Fibroblast of lung (primary cell): Measurements from ENCODE around the gene RNF150. TPM values are rescaled to one million over a fixed set of nuclear protein-coding genes. Genes with fewer than 3 reads are reported as not detected.

ENCODE experiments used
- DNase-seq, 2 donors: peaks; one replicate each; pipeline versions ENCODE4 v3.0.0 to v3.0.0-alpha.2; 2010; ENCODE audit warnings: low read depth in 2 of 2
- H2AFZ ChIP-seq: 2 replicates; pipeline ENCODE4 v1.5.1; 2012; ENCODE audit warnings: low read length, control low read depth, inconsistent platforms
- H3K27ac ChIP-seq: 2 replicates; pipeline ENCODE4 v1.5.1; 2011; ENCODE audit warnings: low read length, control low read depth; ENCODE audit not compliant: insufficient read depth
- H3K27me3 ChIP-seq: 2 replicates; pipeline ENCODE4 v1.5.1; 2011; ENCODE audit warnings: mild to moderate bottlenecking, low read length; ENCODE audit not compliant: control insufficient read depth, insufficient read depth
- H3K36me3 ChIP-seq: 2 replicates; pipeline ENCODE4 v1.5.1; 2011; ENCODE audit warnings: low read length; ENCODE audit not compliant: control insufficient read depth, insufficient read depth
- H3K4me1 ChIP-seq: 2 replicates; pipeline ENCODE4 v1.5.1; 2011; ENCODE audit warnings: low read length; ENCODE audit not compliant: control insufficient read depth, insufficient read depth; ENCODE audit errors: extremely low read depth
- H3K4me2 ChIP-seq: 2 replicates; pipeline ENCODE4 v1.5.1; 2011; ENCODE audit warnings: low read length, control low read depth; ENCODE audit not compliant: insufficient read depth; ENCODE audit errors: extremely low read depth
- H3K4me3 ChIP-seq, 4 experiments: fragments of 200-600 bp in 1 of 4; sonication (generic) in 1 of 4; replicated peaks in 1 of 4; 2 replicates each; pipeline ENCODE4 v1.5.1; 2011 to 2016; ENCODE audit warnings: low read length in 4 of 4, low read depth in 3 of 4, mild to moderate bottlenecking in 3 of 4, control low read depth in 2 of 4, inconsistent platforms in 1 of 4, mixed read lengths in 1 of 4; ENCODE audit not compliant: insufficient read depth in 1 of 4; ENCODE audit errors: control extremely low read depth in 1 of 4
- H3K79me2 ChIP-seq: 2 replicates; pipeline ENCODE4 v1.5.1; 2012; ENCODE audit warnings: mild to moderate bottlenecking, low read length, inconsistent platforms; ENCODE audit not compliant: control insufficient read depth, insufficient read depth
- H3K9ac ChIP-seq: 2 replicates; pipeline ENCODE4 v1.5.1; 2011; ENCODE audit warnings: mild to moderate bottlenecking, low read length, control low read depth; ENCODE audit not compliant: insufficient read depth
- H3K9me3 ChIP-seq: 2 replicates; pipeline ENCODE4 v1.5.1; 2012; ENCODE audit warnings: low read depth, low read length; ENCODE audit not compliant: control insufficient read depth, insufficient read depth
- H4K20me1 ChIP-seq: 2 replicates; pipeline ENCODE4 v1.5.1; 2011; ENCODE audit warnings: low read length; ENCODE audit not compliant: control insufficient read depth, insufficient read depth; ENCODE audit errors: extremely low read depth
- EZH2 ChIP-seq: IDR thresholded peaks from 2 replicates; pipeline ENCODE4 v1.5.1; 2012; ENCODE audit warnings: low read length, control low read depth, mild to moderate bottlenecking; ENCODE audit errors: missing control alignments
- polyA plus RNA-seq, 2 donors: library from polyadenylated mRNA; depleted of rRNA in 1 of 2; stranded (reverse) in 1 of 2; unstranded in 1 of 2; fragments of >200 nt; gene quantifications; 2 replicates each; pipeline ENCODE4 v1.2.1, GENCODE V29; 2011 to 2012; ENCODE audit warnings: missing spikeins in 1 of 2
- total RNA-seq: library from RNA; depleted of rRNA; stranded (reverse); fragments of >200 nt; gene quantifications from 2 replicates; pipeline ENCODE4 v1.2.1, GENCODE V29; 2014
- TF ChIP-seq, protein P1 (sequence below), 2 donors: IDR thresholded peaks in 1 of 2; conservative IDR thresholded peaks in 1 of 2; 1 replicate in 1 of 2; 2 replicates in 1 of 2; pipeline ENCODE4 v1.5.1; 2011 to 2012; ENCODE audit warnings: low read length in 2 of 2, control low read depth in 1 of 2, inconsistent platforms in 1 of 2, low read depth in 1 of 2, mild to moderate bottlenecking in 1 of 2

Gene RNF150
- total and polyA plus RNA-seq, 2 donors (not counting 1 experiment from before 2014, with no cell fraction given), result 0.66 to 5.6 TPM

DNA sequence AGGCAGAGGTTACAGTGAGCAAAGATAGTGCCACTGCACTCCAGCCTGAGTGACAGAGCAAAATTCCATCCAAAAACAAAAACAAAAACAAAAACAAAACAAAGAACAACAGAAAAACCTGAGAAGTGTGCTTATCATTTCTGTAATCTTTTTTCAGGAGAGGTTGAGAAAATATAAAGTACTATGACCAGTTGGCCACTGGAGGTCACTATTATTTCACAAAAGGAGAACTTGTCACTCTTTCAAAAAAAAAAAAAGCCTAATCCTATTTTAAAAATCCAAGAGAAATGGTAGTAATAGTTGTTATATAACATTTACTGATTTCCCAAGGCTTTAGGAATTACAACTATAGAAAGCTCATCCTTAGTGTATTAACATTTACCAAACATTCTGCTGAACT, 24.9 kb upstream of the RNF150 start:
- H3K4me1 ChIP-seq, result no peaks in the 10 kb centered on the region
- H3K9ac ChIP-seq, result no peak overlapping the region
- H3K9me3 ChIP-seq, result no peaks in the 10 kb centered on the region
- DNase-seq, result peak; percentile 37 to 66
- no peak overlapping the region for H3K4me3 ChIP-seq
- H2AFZ ChIP-seq, result no peak overlapping the region
- no peak for TF ChIP-seq EZH2
- TF ChIP-seq, protein P1, sequence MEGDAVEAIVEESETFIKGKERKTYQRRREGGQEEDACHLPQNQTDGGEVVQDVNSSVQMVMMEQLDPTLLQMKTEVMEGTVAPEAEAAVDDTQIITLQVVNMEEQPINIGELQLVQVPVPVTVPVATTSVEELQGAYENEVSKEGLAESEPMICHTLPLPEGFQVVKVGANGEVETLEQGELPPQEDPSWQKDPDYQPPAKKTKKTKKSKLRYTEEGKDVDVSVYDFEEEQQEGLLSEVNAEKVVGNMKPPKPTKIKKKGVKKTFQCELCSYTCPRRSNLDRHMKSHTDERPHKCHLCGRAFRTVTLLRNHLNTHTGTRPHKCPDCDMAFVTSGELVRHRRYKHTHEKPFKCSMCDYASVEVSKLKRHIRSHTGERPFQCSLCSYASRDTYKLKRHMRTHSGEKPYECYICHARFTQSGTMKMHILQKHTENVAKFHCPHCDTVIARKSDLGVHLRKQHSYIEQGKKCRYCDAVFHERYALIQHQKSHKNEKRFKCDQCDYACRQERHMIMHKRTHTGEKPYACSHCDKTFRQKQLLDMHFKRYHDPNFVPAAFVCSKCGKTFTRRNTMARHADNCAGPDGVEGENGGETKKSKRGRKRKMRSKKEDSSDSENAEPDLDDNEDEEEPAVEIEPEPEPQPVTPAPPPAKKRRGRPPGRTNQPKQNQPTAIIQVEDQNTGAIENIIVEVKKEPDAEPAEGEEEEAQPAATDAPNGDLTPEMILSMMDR (conservative IDR thresholded peaks at IDR 0.05 in 1 of 2, IDR thresholded peaks at IDR 0.05 in 1 of 2; ENCODE audit: low read depth in 1 of 2, low read length in 2 of 2), result peak in 1 of 2 donors; percentile 33
- no peaks in the 10 kb centered on the region for H3K36me3 ChIP-seq
- H3K4me2 ChIP-seq, result no peak overlapping the region
- no peaks in the 10 kb centered on the region for H4K20me1 ChIP-seq
- H3K27ac ChIP-seq, result no peak overlapping the region
- H3K79me2 ChIP-seq, result no peaks in the 10 kb centered on the region
- H3K27me3 ChIP-seq, result no peaks in the 10 kb centered on the region

DNA sequence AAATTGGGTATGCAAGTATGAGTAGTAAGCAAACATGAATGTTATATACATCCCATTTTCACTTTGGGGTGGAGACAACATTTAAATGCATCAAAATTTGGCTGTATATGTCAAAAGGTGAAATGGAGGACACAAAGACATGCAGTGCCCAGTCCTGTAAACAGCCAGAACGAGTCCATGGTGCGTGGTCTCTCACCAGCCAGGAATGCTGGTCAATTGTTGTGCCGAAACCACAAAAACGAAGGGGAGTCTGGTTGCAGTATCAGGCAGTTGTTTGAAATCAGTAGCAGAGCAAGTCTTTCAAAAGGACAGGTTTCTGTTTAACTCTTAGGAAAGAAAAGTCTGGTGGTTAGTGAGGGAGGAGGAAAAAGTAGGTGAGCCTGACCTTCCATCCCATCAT, 22.3 kb upstream of the RNF150 start:
- Histone ChIP-seq H3K27me3 (no peaks in the 10 kb centered on the region), H3K4me2 (no peak overlapping the region), H3K27ac (no peak overlapping the region), H3K9me3 (no peaks in the 10 kb centered on the region), H3K9ac (no peak overlapping the region), H3K4me3 (no peak overlapping the region), H3K36me3 (no peaks in the 10 kb centered on the region), H3K79me2 (no peaks in the 10 kb centered on the region), H4K20me1 (no peaks in the 10 kb centered on the region), H3K4me1 (no peaks in the 10 kb centered on the region), H2AFZ (no peak overlapping the region)
- DNase-seq, result peak in 1 of 2 donors; percentile 90
- TF ChIP-seq, protein P1 (conservative IDR thresholded peaks at IDR 0.05 in 1 of 2, IDR thresholded peaks at IDR 0.05 in 1 of 2; ENCODE audit: low read depth in 1 of 2, low read length in 2 of 2), result no peak
- TF ChIP-seq EZH2, result no peak

DNA sequence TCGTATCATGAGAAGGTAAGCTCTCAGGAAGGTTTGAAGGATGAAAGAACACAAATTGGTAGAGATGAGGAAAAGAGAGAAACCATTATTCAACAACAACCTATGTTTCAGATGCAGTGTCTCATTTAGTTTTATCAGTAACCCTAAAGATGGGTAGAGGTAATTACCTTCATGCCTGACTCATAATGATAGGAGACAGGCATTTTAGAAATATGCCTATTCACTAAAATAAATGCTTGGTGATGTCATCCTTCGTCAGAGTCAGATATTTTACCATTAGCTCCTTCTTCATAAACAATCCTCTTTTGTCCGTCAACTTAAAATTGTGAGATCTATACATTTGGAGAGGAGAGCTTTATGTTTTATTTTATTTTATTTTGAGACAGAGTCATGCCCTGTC, 21.5 kb upstream of the RNF150 start:
- Histone ChIP-seq H3K4me3 (no peak overlapping the region), H3K27ac (no peak overlapping the region), H2AFZ (no peak overlapping the region), H4K20me1 (no peaks in the 10 kb centered on the region), H3K79me2 (no peaks in the 10 kb centered on the region), H3K4me1 (no peaks in the 10 kb centered on the region), H3K9me3 (no peaks in the 10 kb centered on the region), H3K27me3 (no peaks in the 10 kb centered on the region), H3K36me3 (no peaks in the 10 kb centered on the region), H3K4me2 (no peak overlapping the region), H3K9ac (no peak overlapping the region)
- DNase-seq, result peak in 1 of 2 donors; percentile 35
- TF ChIP-seq, protein P1 (conservative IDR thresholded peaks at IDR 0.05 in 1 of 2, IDR thresholded peaks at IDR 0.05 in 1 of 2; ENCODE audit: low read depth in 1 of 2, low read length in 2 of 2), result no peak
- TF ChIP-seq EZH2, result no peak
